ENCODE measurements around the gene CCDC78.

The CCDC78 gene

DNA sequence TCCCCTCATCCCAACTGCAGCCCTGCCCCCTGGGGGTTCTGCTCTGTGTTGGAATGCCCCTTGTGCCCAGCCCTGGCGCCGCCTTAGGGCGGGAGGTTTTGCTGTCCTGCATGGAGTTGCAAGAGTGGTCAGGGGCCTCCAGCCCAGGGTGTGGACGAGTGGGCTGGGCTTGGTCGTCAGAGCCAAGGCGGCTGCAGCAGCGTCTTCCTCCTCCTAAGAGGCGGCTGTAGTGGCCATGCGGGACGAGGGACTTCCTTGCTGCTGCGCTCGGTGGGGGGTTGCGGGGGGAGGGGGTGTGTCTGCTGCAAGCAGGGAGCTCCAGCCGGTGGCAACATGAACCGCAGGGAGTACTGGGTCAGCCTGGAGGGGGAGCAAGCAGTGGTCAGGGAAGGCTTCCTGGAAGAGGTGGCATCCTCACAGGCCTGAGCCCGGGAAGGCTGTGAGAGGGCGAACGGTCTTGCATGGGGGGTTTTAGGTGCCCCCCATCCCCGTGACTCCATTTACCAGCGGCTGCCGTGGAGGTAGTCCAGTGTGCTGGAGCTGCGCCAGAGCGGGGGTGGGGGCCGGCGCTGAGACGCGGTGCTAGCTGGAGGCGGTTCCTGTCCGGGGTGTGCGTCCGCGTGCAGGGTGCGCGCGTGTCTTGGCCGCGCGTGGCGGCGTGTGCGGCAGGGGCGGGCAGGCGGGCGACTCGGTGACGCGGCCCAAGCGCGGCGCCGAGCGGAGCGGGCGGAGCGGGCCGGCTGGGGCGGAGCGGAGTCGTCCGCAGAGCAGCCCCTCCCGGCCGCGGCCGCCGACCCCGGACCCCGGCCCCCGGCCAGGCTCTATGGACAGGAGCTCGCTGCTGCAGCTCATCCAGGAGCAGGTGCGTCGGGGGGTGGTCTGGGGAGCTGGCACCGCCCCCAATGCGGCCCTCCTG, 51.0 kb downstream of the CCDC78 start, which contains the start of gene RHBDL1:
Gene RHBDL1 (plus strand): TSS at position 704 of the 916 bp plus-strand sequence. CDS start 120 bp downstream, at position 824.
- peaks cover 28 to 44% of the 10 kb centered on the region in 2 donors for H3K36me3 ChIP-seq (replicated peaks in 1 of 2; ENCODE audit: control insufficient read depth in 2 of 2, insufficient read depth in 2 of 2, low read length in 2 of 2)
- peaks cover 12% of the 10 kb centered on the region for H3K79me1 ChIP-seq (ENCODE audit: low read depth, low read length)
- H3K4me2 ChIP-seq (ENCODE audit: insufficient read depth, low read length, poor library complexity, severe bottlenecking), result peak within 1 kb of the TSS; percentile 71
- DNase-seq (ENCODE audit: low spot score), result no peak
- H4K91ac ChIP-seq (ENCODE audit: low read depth, low read length, poor library complexity), result no peak within 1 kb of the TSS
- peak within 1 kb of the TSS; percentile 3 for H2BK15ac ChIP-seq (ENCODE audit: low read length)
- peak within 1 kb of the TSS; percentile 82 for H2AK5ac ChIP-seq (ENCODE audit: low read depth, low read length)
- H4K8ac ChIP-seq (ENCODE audit: low read depth, low read length), result peak within 1 kb of the TSS; percentile 65
- peak within 1 kb of the TSS; percentile 84 for H3K9ac ChIP-seq (ENCODE audit: low read depth, low read length, poor library complexity)
- H3K14ac ChIP-seq (ENCODE audit: low read length), result peak within 1 kb of the TSS; percentile 94
- no peaks in the 10 kb centered on the region for H3K9me3 ChIP-seq (replicated peaks in 1 of 2; ENCODE audit: control insufficient read depth in 2 of 2, insufficient read depth in 1 of 2, low read depth in 1 of 2, low read length in 2 of 2)
- H3K18ac ChIP-seq (ENCODE audit: low read length), result peak within 1 kb of the TSS; percentile 91
- peak within 1 kb of the TSS; percentile 31 for H2BK120ac ChIP-seq (ENCODE audit: low read depth, low read length)
- peaks cover 0 to 10% of the 10 kb centered on the region in 2 donors for H3K4me1 ChIP-seq (ENCODE audit: control insufficient read depth in 2 of 2, insufficient read depth in 1 of 2, low read depth in 1 of 2, low read length in 2 of 2)
- peaks cover 0 to 14% (median 0%) of the 10 kb centered on the region in 3 experiments for H3K27me3 ChIP-seq (ENCODE audit: control insufficient read depth in 3 of 3, insufficient read depth in 3 of 3, low read depth in 1 of 3, low read length in 3 of 3)
- H2BK5ac ChIP-seq (ENCODE audit: low read length), result no peak within 1 kb of the TSS
- H3K27ac ChIP-seq (replicated peaks; ENCODE audit: low read length), result no peak within 1 kb of the TSS
- H3K4ac ChIP-seq (ENCODE audit: low read length), result peak within 1 kb of the TSS; percentile 95
- no peak within 1 kb of the TSS for H2BK12ac ChIP-seq (ENCODE audit: low read length)
- no peak within 1 kb of the TSS for H2AFZ ChIP-seq (ENCODE audit: low read length)
- no CpG with 5 or more reads among the region's 73 CpGs for WGBS, 2 donors (ENCODE audit: extremely low coverage in 2 of 2, insufficient read length in 2 of 2, insufficient replicate concordance in 1 of 2)
- peak within 1 kb of the TSS; percentile 97 for H3K23ac ChIP-seq (ENCODE audit: low read depth, low read length, poor library complexity)
- H3K4me3 ChIP-seq (ENCODE audit: low read length in 2 of 2), result peak within 1 kb of the TSS in 1 of 2 donors; percentile 73

DNA sequence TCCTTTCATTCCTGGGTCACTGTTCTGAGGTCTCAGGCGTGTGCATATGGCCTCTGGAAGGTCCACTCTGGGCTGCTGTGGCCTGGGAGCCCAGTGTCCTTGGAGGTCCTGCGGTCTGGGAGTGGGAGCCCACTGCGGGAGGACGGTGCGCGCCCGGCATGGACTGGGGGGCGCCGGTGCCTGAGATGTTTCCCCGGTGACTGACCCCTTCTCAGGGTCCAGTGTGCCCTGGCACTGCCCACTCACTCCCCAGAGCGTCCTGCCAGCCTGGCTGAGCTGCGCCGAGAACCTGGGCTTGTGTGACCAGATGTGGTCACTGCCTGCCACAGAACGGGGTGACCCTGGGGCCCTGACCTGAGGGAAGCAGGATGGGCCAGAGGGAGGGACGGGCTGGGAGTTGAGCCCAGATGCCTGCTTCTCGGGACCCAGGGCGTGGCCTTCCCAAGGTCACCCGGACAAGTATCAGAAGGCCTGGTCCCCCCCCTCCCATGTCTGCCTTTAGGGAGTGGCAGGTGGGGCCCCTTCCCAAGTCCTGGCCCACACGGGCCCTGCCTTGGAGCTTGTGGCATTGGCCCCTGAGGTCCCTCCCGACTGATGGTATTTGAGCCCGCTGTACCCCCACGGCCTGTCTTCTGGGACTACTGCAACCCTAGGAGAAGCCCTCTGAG, 51.9 kb downstream of the CCDC78 start:
- Histone ChIP-seq H4K91ac (ENCODE audit: low read depth, low read length, poor library complexity) (no peak overlapping the region), H4K8ac (ENCODE audit: low read depth, low read length) (no peak overlapping the region), H3K36me3 (replicated peaks in 1 of 2; ENCODE audit: control insufficient read depth in 2 of 2, insufficient read depth in 2 of 2, low read length in 2 of 2) (peaks cover 36 to 53% of the 10 kb centered on the region in 2 donors), H3K9me3 (replicated peaks in 1 of 2; ENCODE audit: control insufficient read depth in 2 of 2, insufficient read depth in 1 of 2, low read depth in 1 of 2, low read length in 2 of 2) (no peaks in the 10 kb centered on the region), H3K14ac (ENCODE audit: low read length) (no peak overlapping the region), H3K4me2 (ENCODE audit: insufficient read depth, low read length, poor library complexity, severe bottlenecking) (peak overlapping the region; percentile 71), H3K9ac (ENCODE audit: low read depth, low read length, poor library complexity) (no peak overlapping the region), H2BK120ac (ENCODE audit: low read depth, low read length) (no peak overlapping the region), H3K23ac (ENCODE audit: low read depth, low read length, poor library complexity) (peak overlapping the region; percentile 97), H3K4ac (ENCODE audit: low read length) (no peak overlapping the region), H3K27me3 (ENCODE audit: control insufficient read depth in 3 of 3, insufficient read depth in 3 of 3, low read depth in 1 of 3, low read length in 3 of 3) (peaks cover 0 to 14% (median 0%) of the 10 kb centered on the region in 3 experiments), H2BK12ac (ENCODE audit: low read length) (peak overlapping the region; percentile 41), H3K18ac (ENCODE audit: low read length) (no peak overlapping the region), H2BK5ac (ENCODE audit: low read length) (no peak overlapping the region), H2AK5ac (ENCODE audit: low read depth, low read length) (peak overlapping the region; percentile 82), H3K27ac (replicated peaks; ENCODE audit: low read length) (no peak overlapping the region), H2AFZ (ENCODE audit: low read length) (no peak overlapping the region), H3K4me1 (ENCODE audit: control insufficient read depth in 2 of 2, insufficient read depth in 1 of 2, low read depth in 1 of 2, low read length in 2 of 2) (peaks cover 0 to 10% of the 10 kb centered on the region in 2 donors), H3K4me3 (ENCODE audit: low read length in 2 of 2) (no peak overlapping the region), H2BK15ac (ENCODE audit: low read length) (no peak overlapping the region), H3K79me1 (ENCODE audit: low read depth, low read length) (peaks cover 18% of the 10 kb centered on the region)
- no CpG with 5 or more reads among the region's 22 CpGs for WGBS, 2 donors (ENCODE audit: extremely low coverage in 2 of 2, insufficient read length in 2 of 2, insufficient replicate concordance in 1 of 2)
- DNase-seq (ENCODE audit: low spot score), result no peak

DNA sequence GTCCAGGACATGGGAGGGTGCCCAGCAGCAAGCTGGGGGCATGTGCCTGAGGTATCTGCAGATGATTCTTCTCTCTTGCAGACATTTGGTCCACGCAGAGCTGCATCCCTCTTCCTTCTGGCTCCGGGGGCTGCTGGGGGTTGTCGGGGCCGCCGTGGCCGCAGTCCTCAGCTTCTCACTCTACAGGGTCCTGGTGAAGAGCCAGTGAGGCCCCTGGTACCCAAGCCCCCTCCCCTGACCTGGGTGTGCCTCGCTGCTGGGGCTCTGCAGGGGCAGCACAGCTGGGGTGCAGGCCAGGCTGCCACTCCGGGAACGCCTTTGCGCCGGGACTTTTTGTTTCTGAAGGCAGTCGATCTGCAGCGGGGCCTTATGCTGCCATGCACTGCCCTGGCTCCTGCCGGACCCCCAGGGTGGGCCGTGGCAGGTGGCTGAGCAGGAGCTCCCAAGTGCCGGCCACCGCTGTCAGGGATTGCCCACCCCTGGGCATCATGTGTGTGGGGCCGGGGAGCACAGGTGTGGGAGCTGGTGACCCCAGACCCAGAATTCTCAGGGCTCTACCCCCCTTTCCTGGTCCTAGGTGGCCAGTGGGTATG, 52.7 kb downstream of the CCDC78 start:
- peaks cover 2 to 13% of the 10 kb centered on the region in 2 donors for H3K4me1 ChIP-seq (ENCODE audit: control insufficient read depth in 2 of 2, insufficient read depth in 1 of 2, low read depth in 1 of 2, low read length in 2 of 2)
- H3K4me3 ChIP-seq (ENCODE audit: low read length in 2 of 2), result no peak overlapping the region
- no peak overlapping the region for H3K23ac ChIP-seq (ENCODE audit: low read depth, low read length, poor library complexity)
- no peak overlapping the region for H3K18ac ChIP-seq (ENCODE audit: low read length)
- no peak overlapping the region for H2AK5ac ChIP-seq (ENCODE audit: low read depth, low read length)
- no peak overlapping the region for H4K8ac ChIP-seq (ENCODE audit: low read depth, low read length)
- H2BK15ac ChIP-seq (ENCODE audit: low read length), result no peak overlapping the region
- no peak overlapping the region for H2BK12ac ChIP-seq (ENCODE audit: low read length)
- H2BK120ac ChIP-seq (ENCODE audit: low read depth, low read length), result no peak overlapping the region
- no peak overlapping the region for H3K9ac ChIP-seq (ENCODE audit: low read depth, low read length, poor library complexity)
- peaks cover 0 to 14% (median 0%) of the 10 kb centered on the region in 3 experiments for H3K27me3 ChIP-seq (ENCODE audit: control insufficient read depth in 3 of 3, insufficient read depth in 3 of 3, low read depth in 1 of 3, low read length in 3 of 3)
- no peak overlapping the region for H2AFZ ChIP-seq (ENCODE audit: low read length)
- peaks cover 37 to 57% of the 10 kb centered on the region in 2 donors for H3K36me3 ChIP-seq (replicated peaks in 1 of 2; ENCODE audit: control insufficient read depth in 2 of 2, insufficient read depth in 2 of 2, low read length in 2 of 2)
- no CpG with 5 or more reads among the region's 18 CpGs for WGBS, 2 donors (ENCODE audit: extremely low coverage in 2 of 2, insufficient read length in 2 of 2, insufficient replicate concordance in 1 of 2)
- H3K4ac ChIP-seq (ENCODE audit: low read length), result no peak overlapping the region
- H4K91ac ChIP-seq (ENCODE audit: low read depth, low read length, poor library complexity), result no peak overlapping the region
- peak overlapping the region; percentile 66 for H2BK5ac ChIP-seq (ENCODE audit: low read length)
- H3K9me3 ChIP-seq (replicated peaks in 1 of 2; ENCODE audit: control insufficient read depth in 2 of 2, insufficient read depth in 1 of 2, low read depth in 1 of 2, low read length in 2 of 2), result no peaks in the 10 kb centered on the region
- H3K79me1 ChIP-seq (ENCODE audit: low read depth, low read length), result peaks cover 24% of the 10 kb centered on the region
- peak overlapping the region; percentile 21 for H3K14ac ChIP-seq (ENCODE audit: low read length)
- no peak overlapping the region for H3K4me2 ChIP-seq (ENCODE audit: insufficient read depth, low read length, poor library complexity, severe bottlenecking)
- no peak for DNase-seq (ENCODE audit: low spot score)
- H3K27ac ChIP-seq (replicated peaks; ENCODE audit: low read length), result no peak overlapping the region

Data from neuronal stem cell (in vitro differentiated cells).